ENCODE data around the gene SULT1A3.

DNA sequence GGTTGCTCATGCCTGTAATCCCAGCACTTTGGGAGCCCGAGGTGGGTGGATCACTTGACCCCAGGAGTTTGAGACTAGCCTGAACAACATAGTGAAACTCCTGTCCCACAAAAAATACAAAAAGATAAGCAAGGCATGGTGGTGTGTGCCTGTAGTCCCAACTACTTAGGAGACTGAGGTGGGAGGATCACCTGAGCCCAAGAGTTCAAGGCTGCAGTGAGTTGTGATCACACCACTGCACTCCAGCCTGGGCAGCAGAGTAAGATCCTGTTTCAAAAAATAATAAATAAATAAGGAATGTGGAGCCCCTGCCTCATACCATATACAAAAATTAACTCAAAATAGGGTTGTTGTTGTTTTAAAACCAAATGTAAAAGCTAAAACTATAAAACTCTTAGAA lies 41.8 kb upstream of the SULT1A3 start:
- no peak for TF ChIP-seq CTCF (conservative IDR thresholded peaks at IDR 0.05; ENCODE audit: low read depth in 2 of 2)
- no peak for TF ChIP-seq EZH2 (IDR thresholded peaks at IDR 0.05; ENCODE audit: low read depth, unreplicated experiment)
- no peak for TF ChIP-seq REST (IDR thresholded peaks at IDR 0.05; ENCODE audit: unreplicated experiment)
- TF ChIP-seq POLR2AphosphoS5 (IDR thresholded peaks at IDR 0.05; ENCODE audit: low read depth) = no peak
- TF ChIP-seq CREB1 (CRISPR knock-in tag; IDR thresholded peaks at IDR 0.05; ENCODE audit: low read depth) = no peak
